GM10248 (cell line): Measurements from ENCODE around the gene NDN.

Source experiments
- CTCF ChIA-PET: fragments of 300-600 bp; sonication (Branson Sonifier 250); formaldehyde crosslinking; extraction: SDS; loops from one replicate; lab custom pipeline; 2021; ENCODE audit warnings: antibody characterized with exemption; lab: Yijun Ruan, JAX
- POLR2A ChIA-PET: fragments of 350-650 bp; sonication (Branson Sonifier 250); formaldehyde crosslinking; extraction: SDS; loops from one replicate; lab custom pipeline; 2020; ENCODE audit warnings: antibody characterized with exemption; lab: Yijun Ruan, JAX
- DNase-seq: peaks from one replicate; pipeline ENCODE4 v3.0.0; 2012; ENCODE audit errors: extremely low spot score
- TF ChIP-seq, protein P1 (sequence below): IDR thresholded peaks from 2 replicates; pipeline ENCODE4 v1.5.1; 2012; ENCODE audit warnings: mild to moderate bottlenecking, low read depth; ENCODE audit errors: extremely low read depth, missing control alignments, control extremely low read depth

Gene NDN

DNA sequence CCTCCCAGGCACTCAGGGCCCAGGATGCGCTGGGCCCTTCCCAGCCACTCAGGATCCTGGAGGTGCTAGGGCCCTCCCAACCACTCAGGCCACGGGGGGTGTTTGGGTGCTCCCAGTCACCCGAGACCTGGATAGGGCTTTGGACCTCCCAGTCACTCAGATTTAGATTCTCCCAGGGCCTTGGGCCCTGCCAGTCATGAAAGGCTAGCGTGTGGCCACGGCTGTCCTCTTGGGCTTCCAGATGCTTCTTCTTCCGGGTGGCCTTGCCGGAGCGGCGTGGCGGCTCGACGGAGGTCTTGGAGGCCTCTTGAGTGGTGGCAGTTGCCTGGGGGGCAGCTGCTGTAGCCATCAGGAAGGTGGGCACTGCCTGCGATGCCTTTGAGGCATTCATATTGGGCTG lies 42.3 kb downstream of the NDN start:
- CTCF ChIA-PET = no interaction called here
- TF ChIP-seq, protein P1, sequence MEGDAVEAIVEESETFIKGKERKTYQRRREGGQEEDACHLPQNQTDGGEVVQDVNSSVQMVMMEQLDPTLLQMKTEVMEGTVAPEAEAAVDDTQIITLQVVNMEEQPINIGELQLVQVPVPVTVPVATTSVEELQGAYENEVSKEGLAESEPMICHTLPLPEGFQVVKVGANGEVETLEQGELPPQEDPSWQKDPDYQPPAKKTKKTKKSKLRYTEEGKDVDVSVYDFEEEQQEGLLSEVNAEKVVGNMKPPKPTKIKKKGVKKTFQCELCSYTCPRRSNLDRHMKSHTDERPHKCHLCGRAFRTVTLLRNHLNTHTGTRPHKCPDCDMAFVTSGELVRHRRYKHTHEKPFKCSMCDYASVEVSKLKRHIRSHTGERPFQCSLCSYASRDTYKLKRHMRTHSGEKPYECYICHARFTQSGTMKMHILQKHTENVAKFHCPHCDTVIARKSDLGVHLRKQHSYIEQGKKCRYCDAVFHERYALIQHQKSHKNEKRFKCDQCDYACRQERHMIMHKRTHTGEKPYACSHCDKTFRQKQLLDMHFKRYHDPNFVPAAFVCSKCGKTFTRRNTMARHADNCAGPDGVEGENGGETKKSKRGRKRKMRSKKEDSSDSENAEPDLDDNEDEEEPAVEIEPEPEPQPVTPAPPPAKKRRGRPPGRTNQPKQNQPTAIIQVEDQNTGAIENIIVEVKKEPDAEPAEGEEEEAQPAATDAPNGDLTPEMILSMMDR = no peak
- POLR2A ChIA-PET = no interaction called here
- DNase-seq = no peak

DNA sequence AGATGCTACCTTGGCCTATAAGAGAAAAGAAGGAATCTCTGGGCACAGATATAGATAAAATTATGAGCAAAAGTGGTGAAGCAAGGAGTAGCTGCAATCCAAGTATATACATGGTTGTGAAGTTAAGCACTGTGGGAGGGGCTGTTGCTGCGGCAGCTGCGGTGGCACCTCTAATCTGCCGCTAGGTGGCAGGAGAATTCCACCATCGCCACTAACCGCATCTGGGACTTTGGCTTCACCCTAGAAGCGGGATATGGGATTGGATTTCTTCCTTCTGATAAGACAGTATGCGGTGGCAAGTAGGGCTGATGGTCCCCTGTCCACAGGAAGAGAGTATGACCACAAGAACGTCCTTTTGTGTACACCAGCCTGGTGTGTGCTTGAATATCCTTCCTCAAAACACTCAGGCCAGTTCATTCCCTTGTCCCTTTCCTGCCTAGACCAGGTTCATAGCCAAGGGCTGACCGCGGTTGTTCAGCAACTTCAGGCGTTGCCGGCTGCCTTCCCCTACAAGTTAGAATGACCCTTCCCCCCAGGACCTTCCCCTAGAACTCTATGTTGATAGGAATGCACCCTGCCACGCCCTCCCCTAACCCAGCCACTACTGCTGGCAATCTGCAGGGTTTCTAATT lies 44.6 kb downstream of the NDN start:
- ChIA-PET POLR2A (no interaction called here), CTCF (interaction anchor here (0.7 to 1.3 kb wide), 4 partner anchors 10 to 1860 kb away, joined by 3 to 5 read pairs (median 4); no protein-coding TSS in a partner anchor)
- DNase-seq = no peak
- TF ChIP-seq, protein P1 = peak; percentile 79
